SK-N-SH (cell line): ENCODE results near the gene FBXW8.

Experiments
- CHD2 ChIP-seq: fragments of 150-350 bp; IDR thresholded peaks from 2 replicates; pipeline ENCODE4 v1.6.1; 2018; ENCODE audit warnings: low read length; ENCODE audit not compliant: partially characterized antibody
- EP300 ChIP-seq, 2 experiments: IDR thresholded peaks; 2 replicates each; pipeline versions ENCODE4 v1.4.0 to v1.6.1; 2012; ENCODE audit warnings: borderline replicate concordance in 1 of 2, low read depth in 1 of 2, low read length in 1 of 2
- EZH2phosphoT487 ChIP-seq: fragments of 200-600 bp; sonication (generic); IDR thresholded peaks from 2 replicates; pipeline ENCODE4 v1.6.1; 2017; ENCODE audit warnings: low read depth, mixed run types, mild to moderate bottlenecking, antibody characterized with exemption, moderate library complexity, borderline replicate concordance
- FOXM1 ChIP-seq: IDR thresholded peaks from 2 replicates; pipeline ENCODE4 v1.4.0; 2012; ENCODE audit warnings: low read depth, mild to moderate bottlenecking
- GABPA ChIP-seq: IDR thresholded peaks from 2 replicates; pipeline ENCODE4 v1.4.0; 2012; ENCODE audit warnings: low read depth, mild to moderate bottlenecking
- JUND ChIP-seq: IDR thresholded peaks from 2 replicates; pipeline ENCODE4 v1.4.0; 2012
- MXI1 ChIP-seq: IDR thresholded peaks from 2 replicates; pipeline ENCODE4 v1.6.1; 2012; ENCODE audit warnings: mild to moderate bottlenecking, low read depth, low read length, improper control_type of control experiment
- POLR2AphosphoS5 ChIP-seq: IDR thresholded peaks from 2 replicates; pipeline ENCODE4 v1.6.1; 2012; ENCODE audit warnings: low read depth, low read length
- RAD21 ChIP-seq: IDR thresholded peaks from 2 replicates; pipeline ENCODE4 v1.6.1; 2012; ENCODE audit warnings: mild to moderate bottlenecking, low read length
- RFX5 ChIP-seq: IDR thresholded peaks from 2 replicates; pipeline ENCODE4 v1.6.1; 2012; ENCODE audit warnings: mild to moderate bottlenecking, improper control_type of control experiment, low read length
- SMC3 ChIP-seq: IDR thresholded peaks from 2 replicates; pipeline ENCODE4 v1.6.1; 2012; ENCODE audit warnings: low read depth, low read length, improper control_type of control experiment
- TAF1 ChIP-seq: IDR thresholded peaks from 2 replicates; pipeline ENCODE4 v1.6.1; 2012; ENCODE audit warnings: low read depth, mild to moderate bottlenecking, low read length, moderate library complexity, borderline replicate concordance
- TF ChIP-seq, protein P1 (sequence below): fragments of 200-600 bp; sonication (generic); IDR thresholded peaks from 2 replicates; pipeline ENCODE4 v1.6.1; 2017; ENCODE audit warnings: antibody characterized with exemption, mild to moderate bottlenecking, moderate library complexity
- TF ChIP-seq, protein P2 (sequence below): IDR thresholded peaks from 2 replicates; pipeline ENCODE4 v1.4.0; 2012; ENCODE audit warnings: low read depth, borderline replicate concordance

- TF ChIP-seq, protein P1, sequence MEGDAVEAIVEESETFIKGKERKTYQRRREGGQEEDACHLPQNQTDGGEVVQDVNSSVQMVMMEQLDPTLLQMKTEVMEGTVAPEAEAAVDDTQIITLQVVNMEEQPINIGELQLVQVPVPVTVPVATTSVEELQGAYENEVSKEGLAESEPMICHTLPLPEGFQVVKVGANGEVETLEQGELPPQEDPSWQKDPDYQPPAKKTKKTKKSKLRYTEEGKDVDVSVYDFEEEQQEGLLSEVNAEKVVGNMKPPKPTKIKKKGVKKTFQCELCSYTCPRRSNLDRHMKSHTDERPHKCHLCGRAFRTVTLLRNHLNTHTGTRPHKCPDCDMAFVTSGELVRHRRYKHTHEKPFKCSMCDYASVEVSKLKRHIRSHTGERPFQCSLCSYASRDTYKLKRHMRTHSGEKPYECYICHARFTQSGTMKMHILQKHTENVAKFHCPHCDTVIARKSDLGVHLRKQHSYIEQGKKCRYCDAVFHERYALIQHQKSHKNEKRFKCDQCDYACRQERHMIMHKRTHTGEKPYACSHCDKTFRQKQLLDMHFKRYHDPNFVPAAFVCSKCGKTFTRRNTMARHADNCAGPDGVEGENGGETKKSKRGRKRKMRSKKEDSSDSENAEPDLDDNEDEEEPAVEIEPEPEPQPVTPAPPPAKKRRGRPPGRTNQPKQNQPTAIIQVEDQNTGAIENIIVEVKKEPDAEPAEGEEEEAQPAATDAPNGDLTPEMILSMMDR: no peak
- no peak for TF ChIP-seq RAD21
- no peak for TF ChIP-seq JUND
- TF ChIP-seq FOXM1: no peak
- no peak for TF ChIP-seq POLR2AphosphoS5
- no peak for TF ChIP-seq GABPA
- no peak for TF ChIP-seq SMC3
- no peak for TF ChIP-seq MXI1
- no peak for TF ChIP-seq EZH2phosphoT487
- TF ChIP-seq EP300 (IDR thresholded peaks at IDR 0.05; ENCODE audit: borderline replicate concordance in 1 of 2, low read depth in 1 of 2, low read length in 1 of 2): no peak
- no peak for TF ChIP-seq RFX5
- TF ChIP-seq, protein P2, sequence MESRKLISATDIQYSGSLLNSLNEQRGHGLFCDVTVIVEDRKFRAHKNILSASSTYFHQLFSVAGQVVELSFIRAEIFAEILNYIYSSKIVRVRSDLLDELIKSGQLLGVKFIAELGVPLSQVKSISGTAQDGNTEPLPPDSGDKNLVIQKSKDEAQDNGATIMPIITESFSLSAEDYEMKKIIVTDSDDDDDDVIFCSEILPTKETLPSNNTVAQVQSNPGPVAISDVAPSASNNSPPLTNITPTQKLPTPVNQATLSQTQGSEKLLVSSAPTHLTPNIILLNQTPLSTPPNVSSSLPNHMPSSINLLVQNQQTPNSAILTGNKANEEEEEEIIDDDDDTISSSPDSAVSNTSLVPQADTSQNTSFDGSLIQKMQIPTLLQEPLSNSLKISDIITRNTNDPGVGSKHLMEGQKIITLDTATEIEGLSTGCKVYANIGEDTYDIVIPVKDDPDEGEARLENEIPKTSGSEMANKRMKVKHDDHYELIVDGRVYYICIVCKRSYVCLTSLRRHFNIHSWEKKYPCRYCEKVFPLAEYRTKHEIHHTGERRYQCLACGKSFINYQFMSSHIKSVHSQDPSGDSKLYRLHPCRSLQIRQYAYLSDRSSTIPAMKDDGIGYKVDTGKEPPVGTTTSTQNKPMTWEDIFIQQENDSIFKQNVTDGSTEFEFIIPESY: no peak
- no peak for TF ChIP-seq TAF1
- TF ChIP-seq CHD2: no peak
Observed at GRCh38 chr12:117054279-117054678, 143.5 kb downstream of the FBXW8 start.
